Epithelial cell of proximal tubule (primary cell): ENCODE measurements around the gene EFCAB6. TPM values are rescaled to one million over a fixed set of nuclear protein-coding genes. Genes with fewer than 3 reads are reported as not detected.

Experiments
- DNase-seq: peaks from one replicate; pipeline ENCODE4 v3.0.0-alpha.2; 2011; ENCODE audit warnings: low read depth
- H3K4me3 ChIP-seq: 2 replicates; pipeline ENCODE4 v1.5.1; 2011; ENCODE audit warnings: low read depth, mild to moderate bottlenecking, low read length
- total RNA-seq: library from RNA; depleted of rRNA; stranded (reverse); fragments of >200 nt; gene quantifications from 2 replicates; pipeline ENCODE4 v1.2.3, GENCODE V29; 2015
- TF ChIP-seq, protein P1 (sequence below): conservative IDR thresholded peaks from 2 replicates; pipeline ENCODE4 v1.5.1; 2012; ENCODE audit warnings: low read depth, mild to moderate bottlenecking, low read length

The EFCAB6 gene
- total RNA-seq, 1 donor from 2014 or later = 0.23 TPM

DNA sequence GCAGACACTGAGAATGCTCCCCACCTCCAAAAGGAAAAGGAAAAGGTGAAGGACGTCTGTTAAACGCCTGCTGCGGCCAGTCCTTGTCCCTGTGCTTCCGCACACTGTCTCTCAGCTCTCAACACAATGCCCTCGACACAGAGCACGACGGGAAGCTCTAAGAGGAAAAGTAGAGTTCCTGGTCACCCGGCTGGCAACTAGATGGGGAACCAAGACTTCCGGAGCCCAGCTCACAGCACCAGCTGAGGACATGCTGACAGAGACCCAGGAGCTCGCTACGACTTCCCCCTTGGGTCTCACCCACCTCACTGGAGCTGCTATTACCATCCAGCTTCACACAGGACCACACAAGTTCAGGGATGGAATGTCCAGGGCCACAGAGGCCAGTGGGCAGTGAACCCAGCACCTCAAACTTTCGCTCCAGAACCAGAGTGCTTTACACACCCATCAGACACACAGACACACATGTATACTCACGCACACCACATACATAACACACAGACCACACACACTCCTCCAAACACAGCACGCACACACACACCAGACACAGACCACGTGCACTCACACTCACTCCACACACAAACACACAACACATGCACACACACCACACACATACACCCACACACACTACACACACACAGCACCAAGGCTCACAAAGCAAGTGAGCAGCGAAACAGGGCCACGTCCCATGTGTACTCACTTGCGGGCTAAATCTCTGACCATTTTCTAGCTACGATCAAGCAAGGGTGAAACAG is 40.6 kb upstream of the EFCAB6 start:
- no peak overlapping the region for H3K4me3 ChIP-seq
- TF ChIP-seq, protein P1, sequence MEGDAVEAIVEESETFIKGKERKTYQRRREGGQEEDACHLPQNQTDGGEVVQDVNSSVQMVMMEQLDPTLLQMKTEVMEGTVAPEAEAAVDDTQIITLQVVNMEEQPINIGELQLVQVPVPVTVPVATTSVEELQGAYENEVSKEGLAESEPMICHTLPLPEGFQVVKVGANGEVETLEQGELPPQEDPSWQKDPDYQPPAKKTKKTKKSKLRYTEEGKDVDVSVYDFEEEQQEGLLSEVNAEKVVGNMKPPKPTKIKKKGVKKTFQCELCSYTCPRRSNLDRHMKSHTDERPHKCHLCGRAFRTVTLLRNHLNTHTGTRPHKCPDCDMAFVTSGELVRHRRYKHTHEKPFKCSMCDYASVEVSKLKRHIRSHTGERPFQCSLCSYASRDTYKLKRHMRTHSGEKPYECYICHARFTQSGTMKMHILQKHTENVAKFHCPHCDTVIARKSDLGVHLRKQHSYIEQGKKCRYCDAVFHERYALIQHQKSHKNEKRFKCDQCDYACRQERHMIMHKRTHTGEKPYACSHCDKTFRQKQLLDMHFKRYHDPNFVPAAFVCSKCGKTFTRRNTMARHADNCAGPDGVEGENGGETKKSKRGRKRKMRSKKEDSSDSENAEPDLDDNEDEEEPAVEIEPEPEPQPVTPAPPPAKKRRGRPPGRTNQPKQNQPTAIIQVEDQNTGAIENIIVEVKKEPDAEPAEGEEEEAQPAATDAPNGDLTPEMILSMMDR = no peak

DNA sequence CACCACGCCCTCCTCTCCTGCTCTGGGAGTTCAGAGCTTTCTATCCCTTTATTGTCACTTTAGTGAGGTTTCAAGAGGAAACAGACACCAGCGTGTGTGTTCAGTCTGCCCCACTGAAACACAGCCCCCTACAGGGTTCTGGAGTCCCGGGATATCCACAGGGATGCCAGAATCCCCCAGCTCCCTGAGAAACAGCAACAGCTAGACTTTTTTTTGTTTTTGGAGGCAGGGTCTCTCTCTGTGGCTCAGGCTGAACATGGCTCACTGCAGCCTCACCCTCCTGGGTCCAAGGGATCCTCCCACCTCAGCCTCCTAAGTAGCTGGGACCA is 39.8 kb upstream of the EFCAB6 start:
- H3K4me3 ChIP-seq = no peak overlapping the region
- DNase-seq = no peak
- TF ChIP-seq, protein P1 = no peak

More for the DNA sequence above, 40.6 kb upstream of the EFCAB6 start:
- DNase-seq = no peak

GRCh38 chr22:43851058-43851978 is 39.2 kb upstream of the EFCAB6 start:
- H3K4me3 ChIP-seq = no peak overlapping the region
- TF ChIP-seq, protein P1 = no peak
- DNase-seq = no peak

DNA sequence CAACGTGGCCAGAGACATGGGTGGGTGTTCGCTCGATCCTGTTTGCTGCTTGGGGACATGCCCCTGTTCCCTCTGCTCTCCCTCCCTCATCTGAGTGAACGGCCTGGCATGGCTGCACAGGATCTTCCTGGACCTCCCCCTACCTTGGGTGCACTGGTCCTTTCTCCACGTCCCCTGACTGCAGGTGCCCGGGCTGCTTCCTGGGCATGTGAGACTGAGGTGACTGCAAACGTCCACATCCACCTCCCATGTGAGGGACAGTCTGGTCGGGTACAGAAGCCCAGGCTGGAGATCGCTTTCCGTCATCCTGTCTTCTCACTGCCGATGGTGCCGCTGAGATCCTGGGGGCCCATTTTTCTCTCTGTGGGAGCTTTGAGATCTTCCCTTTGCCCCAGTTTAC is 38.4 kb upstream of the EFCAB6 start:
- TF ChIP-seq, protein P1 = no peak
- no peak for DNase-seq
- H3K4me3 ChIP-seq = no peak overlapping the region

- no peak overlapping the region for H3K4me3 ChIP-seq
- TF ChIP-seq, protein P1 = no peak
- DNase-seq = no peak
Observed at GRCh38 chr22:43849731-43850130, 37.6 kb upstream of the EFCAB6 start.

DNA sequence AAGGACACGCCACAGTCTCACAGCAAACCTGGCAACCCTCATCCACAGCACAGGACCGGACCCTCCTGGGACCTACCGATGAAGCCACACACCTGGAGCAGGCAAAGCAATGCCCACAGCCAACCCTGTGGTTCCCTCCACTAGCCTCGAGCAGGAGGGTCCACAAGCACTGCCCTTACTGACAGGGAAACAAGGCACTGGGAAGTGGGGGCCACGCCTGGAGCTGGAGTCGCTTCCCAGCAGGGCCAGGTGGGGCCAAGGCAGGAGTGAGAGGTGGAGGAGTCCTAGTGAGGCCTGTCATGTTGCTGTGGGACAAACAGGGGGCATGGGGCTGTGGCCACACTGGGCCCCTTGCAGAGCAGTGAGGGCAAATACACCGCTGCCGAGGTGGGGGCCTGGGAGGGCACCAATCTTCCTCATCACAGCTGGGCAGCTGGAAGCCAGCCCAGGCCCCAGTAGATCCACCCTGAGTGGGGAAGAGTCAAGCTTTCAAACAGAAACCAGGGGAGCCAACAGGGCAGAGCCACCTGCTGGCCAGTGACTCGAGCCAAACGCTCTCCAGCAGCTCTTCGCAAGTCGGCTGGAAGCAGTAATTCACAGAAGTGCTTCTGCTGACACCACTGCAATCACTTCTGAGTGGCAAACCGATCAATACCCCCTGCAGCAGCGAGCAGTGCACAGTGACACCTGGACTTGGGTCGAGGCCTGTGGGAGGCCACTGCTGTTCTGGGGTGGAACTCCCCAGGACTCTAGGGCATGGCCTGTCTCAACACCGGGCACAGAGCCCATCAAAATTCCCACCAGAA is 36.5 kb upstream of the EFCAB6 start:
- TF ChIP-seq, protein P1 = peak; percentile 78
- H3K4me3 ChIP-seq = no peak overlapping the region
- no peak for DNase-seq
